GM10266 (cell line): ENCODE results near the gene BICDL2.

Source experiments
- DNase-seq: peaks from one replicate; pipeline ENCODE4 v3.0.0; 2012; ENCODE audit errors: extremely low spot score
- CTCF ChIP-seq: IDR thresholded peaks from 2 replicates; pipeline ENCODE4 v1.5.1; 2012; ENCODE audit warnings: mild to moderate bottlenecking, low read depth; ENCODE audit not compliant: control insufficient read depth, insufficient read depth; ENCODE audit errors: missing control alignments

The BICDL2 gene

GRCh38 chr16:2981899-2982250, 54.9 kb downstream of the BICDL2 start:
- TF ChIP-seq CTCF: no peak
- DNase-seq: no peak

GRCh38 chr16:2981177-2981898, 55.4 kb downstream of the BICDL2 start:
- TF ChIP-seq CTCF: no peak
- no peak for DNase-seq

- DNase-seq: peak; percentile 100
Observed at GRCh38 chr16:2980227-2981176, 56.2 kb downstream of the BICDL2 start, which contains the start of gene PKMYT1. PKMYT1 (minus strand) TSS chr16:2980446; CDS start chr16:2979657, 789 bp downstream.

GRCh38 chr16:2979669-2980226, 57.0 kb downstream of the BICDL2 start:
- no peak for TF ChIP-seq CTCF
- DNase-seq: peak; percentile 43

More at GRCh38 chr16:2980227-2981176, 56.2 kb downstream of the BICDL2 start, which contains the start of gene PKMYT1:
- no peak for TF ChIP-seq CTCF
